Activated effector memory CD4-positive, alpha-beta T cell treated with Interleukin-2 at 50 U/mL for 16 hours (primary cell): ENCODE results near the gene GCN1.
"Not testable (repeated sequence)": the region's sequence is repeated elsewhere in the genome, so short reads cannot be mapped to it uniquely, and the experiment has no call there.

Source experiments
- DNase-seq: peaks from one replicate; pipeline ENCODE4 v3.0.0-alpha.2; 2020

Gene GCN1

GRCh38 chr12:120194534-120195395 lies at the start of gene GCN1:
TSS of gene GCN1 (minus strand) at chr12:120194715. CDS start at chr12:120194697, 18 bp downstream.
- DNase-seq, result peak; percentile 85

GRCh38 chr12:120242971-120243699 lies 48.6 kb upstream of the GCN1 start:
- no peak for DNase-seq

- DNase-seq, result no peak
These were observed 47.8 kb upstream of the GCN1 start for GRCh38 chr12:120242275-120242799.

- no peak for DNase-seq
These were observed 47.2 kb upstream of the GCN1 start for GRCh38 chr12:120241561-120242274.

- no peak for DNase-seq
These were observed 45.9 kb upstream of the GCN1 start for GRCh38 chr12:120240495-120240833.

GRCh38 chr12:120239776-120240494 lies 45.4 kb upstream of the GCN1 start:
- no peak for DNase-seq

GRCh38 chr12:120238839-120239445 lies 44.4 kb upstream of the GCN1 start:
- no peak for DNase-seq

GRCh38 chr12:120238217-120238616 lies 43.7 kb upstream of the GCN1 start:
- DNase-seq, result no peak

- DNase-seq, result no peak
These were observed 43.1 kb upstream of the GCN1 start for GRCh38 chr12:120237360-120238171.

- not testable (repeated sequence) for DNase-seq
These were observed 42.3 kb upstream of the GCN1 start for GRCh38 chr12:120236809-120237208.

GRCh38 chr12:120235369-120236323 lies 41.1 kb upstream of the GCN1 start:
- no peak for DNase-seq

GRCh38 chr12:120234643-120235368 lies 40.3 kb upstream of the GCN1 start:
- no peak for DNase-seq

- peak; percentile 59 for DNase-seq
These were observed 36.9 kb upstream of the GCN1 start for GRCh38 chr12:120231316-120232011.

- DNase-seq, result no peak
These were observed 36.4 kb upstream of the GCN1 start for GRCh38 chr12:120230974-120231315.

GRCh38 chr12:120230326-120230973 lies 35.9 kb upstream of the GCN1 start:
- DNase-seq, result no peak

GRCh38 chr12:120229487-120230325 lies 35.2 kb upstream of the GCN1 start:
- no peak for DNase-seq

GRCh38 chr12:120229071-120229486 lies 34.6 kb upstream of the GCN1 start:
- DNase-seq, result no peak
